GM20431 (cell line): ENCODE results near the gene HADH.

Experiments used
- in situ Hi-C: fragments of 300-500 bp; cut with MseI, MboI; formaldehyde crosslinking; loops from one replicate; pipeline ENCODE4 v1.15.0; 2020; ENCODE audit warnings: low sequenced_read_pairs; ENCODE audit not compliant: unreplicated experiment

HADH gene

GRCh38 chr4:108051343-108051742 lies 61.7 kb downstream of the HADH start:
- in situ Hi-C loops: no loop called here

- in situ Hi-C loops: no loop called here
Measured at GRCh38 chr4:108052558-108053120, 63.0 kb downstream of the HADH start.

- in situ Hi-C loops: no loop called here
Measured at GRCh38 chr4:108053251-108053711, 63.6 kb downstream of the HADH start.

- in situ Hi-C loops: no loop called here
Measured at GRCh38 chr4:108054025-108054638, 64.4 kb downstream of the HADH start.

GRCh38 chr4:108055787-108056186 lies 66.1 kb downstream of the HADH start:
- in situ Hi-C loops: no loop called here

- in situ Hi-C loops: no loop called here
Measured at GRCh38 chr4:108056418-108056817, 66.7 kb downstream of the HADH start.

GRCh38 chr4:108058685-108059440 lies 69.2 kb downstream of the HADH start:
- in situ Hi-C loops: no loop called here

- in situ Hi-C loops: no loop called here
Measured at GRCh38 chr4:108060164-108060563, 70.5 kb downstream of the HADH start.

GRCh38 chr4:108060686-108061321 lies 71.1 kb downstream of the HADH start:
- in situ Hi-C loops: no loop called here

- in situ Hi-C loops: no loop called here
Measured at GRCh38 chr4:108068442-108068841, 78.8 kb downstream of the HADH start.

GRCh38 chr4:108070775-108071174 lies 81.1 kb downstream of the HADH start:
- in situ Hi-C loops: no loop called here

GRCh38 chr4:108072300-108072699 lies 82.6 kb downstream of the HADH start:
- in situ Hi-C loops: no loop called here

- in situ Hi-C loops: no loop called here
Measured at GRCh38 chr4:108078024-108078733, 88.5 kb downstream of the HADH start.

- in situ Hi-C loops: no loop called here
Measured at GRCh38 chr4:108080747-108081146, 91.1 kb downstream of the HADH start.

GRCh38 chr4:108081256-108081655 lies 91.6 kb downstream of the HADH start:
- in situ Hi-C loops: no loop called here
